Left colon (tissue), 2 donors: ENCODE results near the gene WDHD1. TPM values are rescaled to one million over a fixed set of nuclear protein-coding genes. Genes with fewer than 3 reads are reported as not detected.
"Not testable (repeated sequence)": the region's sequence is repeated elsewhere in the genome, so short reads cannot be mapped to it uniquely, and the experiment has no call there.

Experiments
- ATAC-seq: fragments of 200-7000 bp; cut with Tn5 transposase; one replicate; pipeline ENCODE4 v1.9.1; 2020; ENCODE audit warnings: mild to moderate bottlenecking, moderate library complexity
- DNase-seq, 2 donors: peaks; one replicate each; pipeline ENCODE4 v3.0.0-alpha.2; 2020
- intact Hi-C, 2 donors: fragments of 100-400 bp; cut with DNase I in 1 of 2; cut with micrococcal nuclease in 1 of 2; formaldehyde crosslinking; loops; one replicate each; pipeline versions ENCODE4 v1.11.2 to v1.14.0; 2022; cut with DNase I, micrococcal nuclease
- long read RNA-seq: library from polyadenylated mRNA; unstranded; transcript quantifications from one replicate; pipeline ENCODE4 v2.0.0, GENCODE V29; 2021
- total RNA-seq, 2 donors: library from RNA; stranded (reverse); fragmentation: NEBNext Ultra II Directional; extraction: Animal tissue kit (Norgen Biotek cat#: 25700); gene quantifications; one replicate each; pipeline ENCODE4 v1.2.1, GENCODE V29; 2021
- donor health status: DM: no; HTN: no; CAD: no.
- donor health status: DM: yes; HTN: yes; CAD: no.

Gene WDHD1
- total RNA-seq: 1 to 10 TPM; 2.8 to 4.1 TPM
- long read RNA-seq, partial matches to known transcripts: 2 of 3 reads
- long read RNA-seq, other reads (novel, unspliced or antisense): 1 of 3 reads

- DNase-seq (peak; percentile 95), ATAC-seq (peak; percentile 99)
- intact Hi-C loops: no loop called here
These were observed at the start of gene WDHD1, which contains the start of gene SOCS4 for GRCh38 chr14:55026793-55027561. WDHD1 (minus strand) TSS chr14:55027099; CDS start chr14:55026787, 312 bp downstream. SOCS4 (plus strand) TSS chr14:55027236; CDS start chr14:55043042, 15,806 bp downstream.

GRCh38 chr14:55075628-55076175, 48.8 kb upstream of the WDHD1 start:
- ATAC-seq: no peak
- DNase-seq: no peak
- intact Hi-C loops: no loop called here

GRCh38 chr14:55074662-55075061, 47.8 kb upstream of the WDHD1 start:
- ATAC-seq (no peak), DNase-seq (no peak)
- intact Hi-C loops: no loop called here

GRCh38 chr14:55073856-55074255, 47.0 kb upstream of the WDHD1 start:
- no peak for ATAC-seq
- intact Hi-C loops: no loop called here
- DNase-seq: no peak

- intact Hi-C loops: no loop called here
- ATAC-seq (peak; percentile 27), DNase-seq (no peak)
These were observed 45.2 kb upstream of the WDHD1 start for GRCh38 chr14:55071870-55072640.

- ATAC-seq: peak; percentile 59
- no peak for DNase-seq
- intact Hi-C loops: no loop called here
These were observed 44.1 kb upstream of the WDHD1 start for GRCh38 chr14:55070981-55071411.

GRCh38 chr14:55066223-55066622, 39.3 kb upstream of the WDHD1 start:
- DNase-seq (no peak), ATAC-seq (no peak)
- intact Hi-C loops: no loop called here

GRCh38 chr14:55065411-55065810, 38.5 kb upstream of the WDHD1 start:
- no peak for ATAC-seq
- intact Hi-C loops: no loop called here
- DNase-seq: no peak

- intact Hi-C loops, DNase-seq, ATAC-seq: not testable (repeated sequence)
These were observed 38.0 kb upstream of the WDHD1 start for GRCh38 chr14:55064896-55065295.

GRCh38 chr14:55062517-55063351, 35.8 kb upstream of the WDHD1 start:
- ATAC-seq (no peak), DNase-seq (no peak)
- intact Hi-C loops: no loop called here

- ATAC-seq: no peak
- intact Hi-C loops: no loop called here
- no peak for DNase-seq
These were observed 32.4 kb upstream of the WDHD1 start for GRCh38 chr14:55059333-55059732.

- DNase-seq (no peak), ATAC-seq (no peak)
- intact Hi-C loops: no loop called here
These were observed 31.0 kb upstream of the WDHD1 start for GRCh38 chr14:55057919-55058318.

GRCh38 chr14:55054098-55054497, 27.2 kb upstream of the WDHD1 start:
- intact Hi-C loops: no loop called here
- DNase-seq (no peak), ATAC-seq (no peak)

- intact Hi-C loops: no loop called here
- DNase-seq (no peak), ATAC-seq (no peak)
These were observed 26.6 kb upstream of the WDHD1 start for GRCh38 chr14:55053500-55053899.

GRCh38 chr14:55053018-55053417, 26.1 kb upstream of the WDHD1 start:
- intact Hi-C loops: no loop called here
- DNase-seq (no peak), ATAC-seq (no peak)

- ATAC-seq: no peak
- DNase-seq: no peak
- intact Hi-C loops: no loop called here
These were observed 25.5 kb upstream of the WDHD1 start for GRCh38 chr14:55052269-55052930.

GRCh38 chr14:55051423-55052268, 24.7 kb upstream of the WDHD1 start, which contains the start of gene MAPK1IP1L:
MAPK1IP1L (plus strand) TSS chr14:55051647; CDS start chr14:55061684, 10,037 bp downstream.
- intact Hi-C loops: no loop called here
- DNase-seq (peak; percentile 88 to 89), ATAC-seq (peak; percentile 93)

GRCh38 chr14:55051165-55051422, 24.2 kb upstream of the WDHD1 start:
- intact Hi-C loops: no loop called here
- ATAC-seq: no peak

More at GRCh38 chr14:55051165-55051422, 24.2 kb upstream of the WDHD1 start:
- no peak for DNase-seq
